Stimulated activated CD4-positive, alpha-beta T cell treated with anti-CD3 and anti-CD28 coated beads, Interleukin-15, amount 100 ng/mL, for 48 hours (primary cell): ENCODE measurements around the gene RNF103.
"Not testable (repeated sequence)": the region's sequence is repeated elsewhere in the genome, so short reads cannot be mapped to it uniquely, and the experiment has no call there.

ENCODE experiments used
- DNase-seq, 2 donors: peaks; one replicate each; pipeline ENCODE4 v3.0.0-alpha.2; 2020; ENCODE audit warnings: low read depth in 2 of 2

Gene RNF103

DNA sequence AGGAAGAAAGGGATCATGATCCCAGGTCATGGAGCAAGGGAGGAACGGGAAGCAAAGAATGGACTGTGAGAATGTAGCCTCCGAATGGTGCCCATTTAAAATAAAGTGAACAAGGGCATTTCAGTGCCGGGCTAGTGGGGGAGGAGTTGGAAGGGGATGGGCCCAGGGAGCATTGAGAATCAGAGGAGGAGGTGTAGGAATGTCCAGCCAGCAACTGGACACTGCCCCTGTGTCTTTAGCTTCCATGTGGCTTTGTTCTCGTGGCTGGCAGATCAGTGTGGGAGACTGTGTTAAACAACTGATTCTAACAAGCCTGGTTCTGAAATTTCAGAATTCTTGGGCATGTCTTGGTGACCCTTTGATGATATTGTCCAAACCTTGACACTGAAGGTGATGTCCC is 1.4 kb upstream of the RNF103 start:
- no peak for DNase-seq

DNA sequence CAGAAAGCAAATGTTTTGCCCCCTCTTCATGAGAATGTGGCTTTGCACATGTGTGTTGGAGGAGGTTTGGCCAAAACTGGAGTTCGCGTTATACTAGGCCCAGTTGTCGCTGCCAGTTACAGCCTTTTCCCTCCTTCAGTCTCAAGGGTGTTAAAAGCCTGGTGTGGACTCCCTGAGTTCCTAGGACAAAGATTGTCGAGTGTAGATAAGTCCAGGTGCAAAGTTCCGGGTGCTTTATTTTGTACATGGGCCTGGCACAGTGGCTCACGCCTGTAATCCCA is 542 bp upstream of the RNF103 start:
- DNase-seq, result no peak

DNA sequence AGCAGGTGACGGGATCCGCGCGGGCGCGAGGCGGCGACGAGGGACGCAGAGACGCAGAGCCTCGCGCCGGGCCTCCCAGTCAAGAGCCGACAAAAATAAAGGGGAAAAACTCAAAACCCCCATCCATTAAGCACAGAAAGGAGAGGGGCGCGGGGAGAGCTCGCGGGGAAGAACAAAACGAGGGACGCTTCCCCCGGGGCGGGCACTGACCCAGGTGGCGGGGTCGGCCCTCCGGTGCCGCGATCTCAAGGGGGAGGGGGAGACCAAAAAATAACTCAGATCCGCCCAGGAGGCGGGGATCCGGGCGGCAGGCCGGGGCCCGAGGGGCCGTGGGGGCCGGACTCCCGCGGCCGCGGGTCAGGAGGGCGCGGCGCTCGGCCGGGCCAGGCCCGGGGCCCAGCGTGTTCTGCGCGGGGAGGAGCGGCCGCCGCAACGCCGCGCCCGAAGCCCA is 597 bp downstream of the RNF103 start:
- peak; percentile 10 to 33 for DNase-seq

DNA sequence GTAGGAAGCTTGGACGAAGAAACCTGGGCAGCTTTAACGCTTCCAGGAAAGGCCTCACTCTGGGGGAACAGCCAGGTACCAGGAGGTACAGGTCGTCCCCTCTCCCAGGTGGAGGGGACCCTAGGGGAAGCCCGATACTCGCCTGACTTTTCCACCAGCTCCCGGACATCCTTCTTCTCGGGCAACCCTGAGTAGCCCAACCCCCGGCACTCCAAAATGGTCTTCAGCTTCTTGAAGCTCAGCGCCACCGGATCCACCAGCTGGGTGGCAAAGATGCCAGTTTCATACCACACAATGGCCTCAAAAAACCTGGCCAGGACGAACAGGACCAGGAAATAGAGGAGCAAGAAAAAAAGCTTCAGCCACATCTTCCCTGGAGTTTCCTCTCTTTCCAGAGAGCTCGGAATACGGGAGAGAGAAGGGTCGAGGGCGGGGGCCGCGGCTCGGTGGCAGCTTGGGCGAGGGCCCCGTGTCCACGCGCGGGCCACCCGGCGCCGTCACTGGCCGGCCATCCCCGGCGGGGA is 1.1 kb downstream of the RNF103 start:
- DNase-seq, result peak; percentile 3 to 7

DNA sequence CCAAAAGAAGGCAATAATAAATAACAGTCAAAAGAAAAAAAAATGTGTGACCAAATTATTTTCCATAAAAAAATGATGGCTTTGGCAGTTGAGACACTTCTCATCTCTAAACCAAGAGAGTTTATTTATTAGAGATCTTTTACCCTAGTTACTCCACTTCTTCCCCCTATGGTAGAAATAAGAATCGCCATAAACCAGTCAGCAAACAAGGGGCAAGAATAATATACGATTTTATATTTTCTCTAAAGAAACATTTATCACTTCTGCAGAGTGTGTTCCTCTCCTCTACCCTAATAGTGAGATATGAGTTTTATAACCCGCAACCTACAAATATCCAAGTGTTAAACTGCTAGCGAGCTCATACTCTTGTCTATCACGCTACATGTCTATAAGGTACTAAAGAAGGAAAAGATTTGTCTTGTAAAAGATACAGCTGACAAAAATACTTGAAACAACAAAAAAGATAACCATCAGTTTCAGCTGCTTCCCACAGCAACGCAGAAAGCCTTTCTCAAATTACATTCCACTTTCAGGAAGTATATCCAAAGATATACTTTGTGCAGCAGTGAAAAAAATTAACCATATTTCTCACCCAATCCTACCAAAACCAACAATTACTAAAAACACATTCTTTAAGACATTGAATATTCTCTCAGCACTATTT is 2.3 kb downstream of the RNF103 start:
- no peak for DNase-seq

DNA sequence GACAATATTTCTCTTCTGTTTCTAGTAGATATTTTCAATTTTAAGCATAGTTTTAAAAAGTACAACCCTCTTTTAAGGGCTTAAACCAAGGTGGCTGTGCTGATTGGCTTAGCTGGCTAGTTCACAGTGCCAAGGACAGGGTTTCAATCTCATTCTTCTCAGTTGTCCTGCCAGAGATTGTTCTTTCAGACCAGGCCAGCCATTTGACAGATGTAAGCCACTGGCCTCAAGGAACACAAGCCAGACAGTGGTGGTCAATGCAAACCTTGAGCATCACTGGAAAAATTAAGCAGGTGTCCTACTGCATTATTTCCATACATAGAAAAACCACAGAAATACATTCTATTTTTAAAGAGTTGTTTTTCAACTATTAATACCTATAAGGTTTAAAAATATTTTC is 5.9 kb downstream of the RNF103 start:
- DNase-seq, result no peak

DNA sequence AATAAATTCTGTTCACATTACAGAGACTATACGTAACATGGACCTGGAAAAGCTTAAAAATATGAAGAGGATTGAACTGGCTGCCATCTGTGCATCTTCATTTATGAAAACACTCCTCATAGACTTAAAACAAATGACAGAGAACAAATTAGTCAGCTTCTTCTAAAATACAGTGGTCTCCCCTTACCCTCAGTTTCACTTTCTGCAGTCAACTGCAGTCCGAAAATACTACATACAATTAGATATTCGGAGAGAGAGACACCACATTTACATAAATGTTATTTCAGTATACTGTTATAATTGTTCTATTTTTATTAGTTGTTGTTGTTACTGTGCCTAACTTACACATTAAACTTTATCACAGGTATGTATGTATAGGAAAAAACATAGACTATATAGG is 6.5 kb downstream of the RNF103 start:
- DNase-seq, result no peak

DNA sequence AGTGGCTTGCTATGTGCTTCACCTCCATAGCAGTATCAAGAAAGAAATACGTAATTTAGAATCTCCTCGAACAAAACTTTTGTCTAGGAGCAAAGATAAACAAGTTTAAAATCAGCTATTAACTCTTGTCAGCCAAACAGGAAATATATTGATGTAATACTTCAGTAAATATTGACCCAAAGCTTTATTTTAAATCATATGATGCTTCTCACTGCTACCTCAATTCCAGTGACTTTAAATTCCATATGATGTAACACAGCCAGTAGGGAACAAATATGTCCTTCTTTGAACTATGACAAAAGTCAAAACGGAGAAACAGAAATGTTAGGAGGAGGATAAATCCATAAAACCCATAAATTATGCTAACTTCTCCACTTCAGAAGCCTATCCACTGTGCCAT is 7.2 kb downstream of the RNF103 start:
- DNase-seq, result no peak

DNA sequence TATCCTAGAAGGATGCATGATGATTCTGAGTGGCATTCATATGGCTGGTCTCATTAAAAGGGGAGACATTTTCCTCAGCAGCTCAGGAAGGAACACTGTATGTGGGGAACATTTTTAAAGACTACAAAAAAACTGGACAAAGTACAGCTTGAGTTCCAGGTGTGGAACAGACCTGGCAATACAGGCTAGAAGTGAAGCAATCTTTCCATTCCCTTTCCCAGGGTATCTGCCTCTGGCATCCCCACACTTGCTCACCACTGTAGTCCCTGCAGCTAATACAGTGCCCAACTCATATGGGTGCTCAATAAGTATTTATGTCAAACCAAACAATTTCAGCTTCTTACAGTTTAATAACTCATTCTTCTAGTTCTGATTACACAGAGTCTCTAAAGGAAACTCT is 8.1 kb downstream of the RNF103 start:
- DNase-seq, result no peak

DNA sequence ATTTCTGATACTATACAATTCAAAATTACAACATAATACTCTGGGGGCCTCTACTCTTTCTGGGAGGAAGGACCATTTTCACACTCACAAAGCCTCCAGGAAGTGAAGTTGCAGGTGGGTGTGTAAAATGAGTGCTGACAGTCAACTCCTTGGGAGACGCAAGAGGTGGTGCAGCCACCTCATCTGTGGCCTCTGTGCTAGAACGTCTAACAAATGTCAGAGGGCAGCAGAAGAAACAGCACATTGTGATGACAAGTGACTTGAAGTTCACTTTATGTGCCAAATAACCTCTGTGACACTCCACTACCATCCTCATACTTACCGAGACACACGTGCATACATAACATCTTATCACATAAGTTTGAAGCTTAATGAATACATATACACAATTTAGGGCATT is 10.2 kb downstream of the RNF103 start:
- DNase-seq, result no peak

DNA sequence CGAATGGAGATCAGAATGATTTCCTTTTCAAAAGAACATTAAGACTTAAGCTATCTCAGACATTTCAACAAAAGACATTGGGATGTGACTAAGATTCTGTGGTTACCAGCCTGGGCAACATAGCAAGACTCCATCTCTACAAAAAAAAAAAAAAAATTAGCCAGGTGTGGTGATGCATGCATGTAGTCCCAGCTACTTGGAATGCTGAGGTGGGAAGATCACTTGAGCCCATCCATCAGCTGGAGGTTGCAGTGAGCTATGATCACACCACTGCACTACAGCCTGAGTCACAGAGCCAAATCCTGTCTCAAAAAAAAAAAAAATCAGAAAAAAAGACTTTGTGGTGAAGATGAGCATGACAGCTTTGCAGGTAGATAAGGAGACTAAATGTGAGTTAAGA is 12.8 kb downstream of the RNF103 start:
- no peak for DNase-seq

DNA sequence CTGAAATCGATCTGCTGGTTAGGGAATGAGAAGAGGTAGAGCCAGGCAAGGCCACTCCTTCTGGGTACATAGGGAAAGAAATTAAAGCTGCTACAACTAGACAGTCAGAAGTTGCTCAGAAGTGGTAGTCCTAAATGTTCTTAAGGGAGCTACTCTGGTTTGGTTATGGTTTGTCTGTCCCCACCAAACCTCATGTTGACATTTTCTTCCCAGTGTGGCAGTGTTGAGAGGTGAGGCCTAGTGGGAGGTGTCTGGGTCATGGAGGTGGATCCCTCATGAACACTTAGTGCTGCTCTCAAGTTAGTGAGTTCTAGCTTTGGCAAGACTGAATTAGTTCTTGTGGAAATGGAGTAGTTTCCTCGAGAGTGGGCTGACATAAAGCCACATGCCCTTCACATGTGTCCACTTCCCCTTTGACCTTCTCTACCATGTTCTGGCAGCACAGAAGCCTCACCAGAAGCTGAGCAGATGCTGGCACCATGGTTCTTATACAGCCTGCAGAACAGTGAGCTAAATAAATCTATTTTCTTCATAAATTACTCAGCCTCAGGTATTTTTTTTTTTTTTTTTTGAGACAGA is 14.7 kb downstream of the RNF103 start:
- no peak for DNase-seq

DNA sequence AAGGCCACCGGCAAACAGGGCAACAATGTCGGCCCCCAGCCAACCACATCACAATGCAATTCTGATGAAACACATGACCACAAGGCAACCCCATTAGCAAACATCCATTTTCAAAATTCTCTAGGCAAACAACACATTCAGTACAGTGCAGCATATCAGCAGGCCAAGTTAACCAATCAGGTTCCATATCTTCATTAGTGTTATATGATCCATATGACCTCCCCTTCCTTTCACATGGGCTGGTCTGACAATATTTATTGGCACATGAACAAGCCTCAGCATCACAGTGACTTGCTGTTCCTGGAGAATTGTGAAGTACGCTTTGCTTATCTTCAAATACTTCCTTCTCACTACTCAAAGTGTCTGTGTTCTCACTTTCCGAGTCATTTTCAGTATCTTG is 19.8 kb downstream of the RNF103 start:
- no peak for DNase-seq

DNA sequence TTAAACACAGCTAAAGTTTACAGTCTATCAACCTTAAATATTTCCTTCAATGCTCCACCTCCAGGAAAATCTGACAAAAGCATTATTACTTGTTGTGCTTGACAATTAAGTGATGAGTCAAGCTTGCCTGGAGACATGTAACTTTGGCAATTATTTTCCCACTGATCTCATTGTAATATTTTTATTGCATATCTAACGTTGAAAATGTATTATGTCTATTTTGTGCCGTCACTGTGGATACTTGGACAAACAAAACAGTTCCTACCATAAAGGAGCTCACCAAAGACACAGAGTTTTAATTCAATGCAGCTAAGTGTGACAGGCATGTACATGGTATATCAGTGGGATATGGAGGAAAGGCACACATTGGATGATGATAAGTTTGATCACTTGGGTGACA is 24.7 kb downstream of the RNF103 start:
- DNase-seq, result no peak

DNA sequence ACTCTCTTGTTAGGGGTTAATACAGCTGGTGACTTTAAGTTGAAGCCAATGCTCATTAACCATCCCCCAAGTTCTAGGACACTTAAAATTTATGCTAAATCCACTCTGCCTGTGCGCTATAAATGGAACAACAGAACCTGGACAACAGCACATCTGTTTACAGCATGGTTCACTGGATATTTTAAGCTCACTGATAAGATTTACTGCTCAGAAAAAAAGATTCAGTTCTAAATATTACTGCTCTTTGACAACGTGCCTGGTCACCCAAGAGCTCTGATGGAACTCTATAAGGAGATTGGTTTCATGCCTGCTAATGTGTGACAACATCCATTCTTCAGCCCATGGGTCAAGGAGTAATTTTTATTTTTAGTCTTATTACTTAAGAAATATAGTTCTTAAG is 27.5 kb downstream of the RNF103 start:
- no peak for DNase-seq

DNA sequence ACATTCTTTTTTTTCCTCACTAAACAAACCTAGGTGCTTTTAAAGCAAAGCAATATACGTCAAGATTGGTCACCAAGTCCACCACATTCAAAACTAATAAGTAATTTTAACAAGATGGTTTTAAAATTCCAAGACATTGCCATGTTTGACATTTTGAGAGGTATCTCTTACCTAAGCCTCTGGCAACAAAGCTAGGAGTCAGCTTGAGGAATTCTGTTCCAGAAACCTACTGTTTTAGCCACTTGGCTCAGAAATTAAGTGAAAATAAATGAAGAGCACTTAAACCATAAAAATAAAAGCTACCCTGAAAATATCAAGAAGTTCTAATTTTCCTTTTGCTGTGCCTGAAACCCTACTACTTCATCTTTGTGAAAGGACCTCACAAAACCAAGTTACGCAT is 30.4 kb downstream of the RNF103 start:
- no peak for DNase-seq

DNA sequence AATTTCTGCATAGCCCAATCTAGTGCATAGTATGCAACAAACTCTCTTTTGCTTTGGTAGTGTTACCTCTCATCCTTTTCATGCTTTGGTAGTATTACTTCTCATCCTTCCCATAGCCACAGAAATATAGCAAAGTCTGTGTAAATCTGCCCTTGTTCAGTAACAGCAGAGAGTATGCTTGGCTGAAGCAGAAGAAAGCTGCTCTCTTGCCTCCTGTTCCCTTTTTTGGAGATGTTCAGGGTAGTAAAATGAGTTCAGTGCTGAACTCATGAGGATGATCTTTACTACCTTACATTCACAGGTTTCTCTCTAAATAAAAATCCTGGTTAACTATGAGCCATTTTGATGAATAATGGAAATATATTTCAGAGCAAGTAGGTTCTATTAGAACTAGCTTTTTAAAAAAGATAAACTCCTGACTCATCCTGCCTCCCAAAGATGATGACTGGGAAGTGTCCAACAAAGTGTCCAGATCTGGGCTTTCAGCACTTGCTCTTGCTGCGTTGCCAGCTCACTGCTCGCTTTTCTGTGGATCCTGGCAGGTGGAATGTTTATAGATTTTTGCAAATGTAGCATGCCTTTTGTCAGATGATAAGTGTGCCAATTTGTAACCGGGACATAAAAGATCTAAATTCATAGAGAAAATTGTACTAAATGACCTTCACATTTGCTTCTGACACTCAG is 31.0 kb downstream of the RNF103 start:
- DNase-seq, result no peak

DNA sequence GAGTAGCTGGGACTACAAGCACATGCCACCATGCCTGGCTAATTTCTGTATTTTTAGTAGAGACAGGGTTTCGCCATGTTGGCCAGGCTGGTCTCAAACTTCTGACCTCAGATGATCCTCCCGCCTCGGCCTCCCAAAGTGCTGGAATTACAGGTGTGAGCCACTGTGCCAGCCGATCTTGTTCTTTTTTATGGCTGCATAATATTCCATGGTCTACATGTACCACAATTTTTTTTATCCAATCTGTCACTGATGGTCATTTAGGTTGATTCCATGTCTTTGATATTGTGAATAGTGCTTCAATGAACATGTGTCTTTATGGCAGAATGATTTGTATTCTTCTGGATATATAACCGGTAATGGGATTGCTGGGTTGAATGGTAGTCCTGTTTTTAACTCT is 34.0 kb downstream of the RNF103 start:
- not testable (repeated sequence) for DNase-seq

DNA sequence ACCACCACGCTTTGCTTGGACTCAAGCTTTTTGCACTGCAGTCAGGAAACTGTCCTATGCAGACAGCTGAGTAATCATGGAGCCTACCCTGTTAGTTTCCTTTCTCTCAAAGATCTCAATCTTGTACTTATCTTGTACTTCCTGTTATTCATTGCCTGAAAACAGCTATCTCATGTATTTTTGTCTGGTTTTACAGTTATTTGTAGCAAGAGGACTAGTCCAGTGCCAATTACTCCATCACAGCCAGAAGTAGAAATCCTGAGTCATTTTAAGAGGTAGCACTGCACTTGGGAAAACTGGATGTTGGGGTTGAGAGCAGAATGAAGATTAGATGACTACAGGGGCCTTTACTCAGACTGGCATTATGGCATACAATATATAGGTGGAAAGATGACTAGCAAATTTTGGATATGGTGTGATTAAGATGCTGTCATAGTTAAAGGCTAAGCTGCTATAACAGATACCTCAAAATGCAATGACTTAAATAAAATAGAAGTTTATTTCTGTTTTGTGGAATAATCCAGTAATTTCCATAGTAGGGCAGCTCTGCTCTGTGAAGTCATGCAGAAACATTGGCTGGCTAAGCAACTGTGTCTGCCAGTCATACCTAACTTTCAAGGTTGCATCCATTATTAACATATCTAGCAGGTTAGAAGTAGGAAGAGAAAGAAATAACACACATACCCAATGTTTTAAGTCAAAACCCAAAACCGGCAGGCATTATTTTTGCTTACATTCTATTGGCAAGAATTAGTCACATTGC is 39.3 kb downstream of the RNF103 start:
- no peak for DNase-seq

DNA sequence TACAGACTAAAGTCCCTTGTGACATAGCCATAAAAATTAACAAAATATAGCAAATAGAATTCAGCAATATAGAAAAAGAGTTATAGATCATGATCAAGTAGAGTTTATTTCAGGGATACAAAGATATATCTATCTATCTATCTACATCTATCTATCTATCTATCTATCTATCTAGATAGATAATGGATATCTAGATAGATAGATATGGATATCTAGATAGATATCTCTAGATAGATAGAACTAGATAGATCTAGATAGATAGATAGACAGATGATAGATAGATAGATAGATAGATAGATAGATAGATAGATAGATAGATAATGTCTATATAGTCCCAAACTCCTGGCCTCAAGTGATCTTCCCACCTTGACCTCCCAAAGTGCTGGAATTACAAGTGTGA is 43.1 kb downstream of the RNF103 start:
- DNase-seq, result no peak

DNA sequence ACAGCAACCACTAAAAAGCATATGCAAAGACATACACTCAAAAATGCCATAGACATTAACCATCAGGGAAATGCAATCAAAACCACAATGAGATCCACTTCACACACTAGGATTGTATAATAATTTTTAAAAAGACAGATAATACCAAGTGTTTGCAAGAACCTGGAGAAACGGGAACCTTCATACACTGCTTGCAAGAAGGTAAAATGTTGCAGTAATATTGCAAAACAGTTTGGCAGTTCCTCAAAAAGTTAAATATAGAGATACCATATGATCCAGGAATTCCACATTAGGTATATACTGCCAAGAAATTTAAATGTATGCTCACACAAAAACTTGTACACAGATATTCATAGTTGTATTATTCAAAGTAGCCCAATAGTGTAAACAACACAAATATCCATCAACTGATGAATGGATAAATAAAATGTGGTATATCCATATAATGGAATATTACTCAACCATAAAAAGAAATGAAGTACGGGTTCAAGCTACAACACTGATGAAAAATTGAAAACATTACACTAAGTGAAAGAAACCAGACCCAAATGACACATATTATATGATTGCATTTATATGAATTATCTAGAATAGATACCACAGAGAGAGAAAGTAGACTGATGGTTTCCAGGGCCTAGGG is 45.7 kb downstream of the RNF103 start:
- no peak for DNase-seq

DNA sequence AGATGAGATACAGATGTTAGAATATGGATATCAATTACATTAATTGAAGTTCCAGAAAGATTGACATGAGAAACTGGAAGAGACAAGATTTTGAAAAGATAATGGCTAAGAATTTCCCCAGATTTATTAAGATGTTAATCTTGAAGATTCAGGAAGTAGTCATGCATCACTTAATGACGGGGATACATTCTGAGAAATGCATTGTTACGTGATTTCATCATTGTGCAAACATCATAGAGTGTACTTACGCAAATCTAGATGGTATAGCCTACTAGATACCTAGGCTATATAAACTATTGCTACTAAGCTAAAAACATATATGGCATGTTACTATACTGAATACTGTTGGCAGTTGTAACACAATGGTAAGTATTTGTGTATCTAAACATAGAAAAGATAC is 53.6 kb downstream of the RNF103 start:
- no peak for DNase-seq
